Naive thymus-derived CD4-positive, alpha-beta T cell (primary cell): ENCODE measurements around the gene RAMP3. TPM values are rescaled to one million over a fixed set of nuclear protein-coding genes. Genes with fewer than 3 reads are reported as not detected.

ENCODE experiments used
- ATAC-seq: fragments of 150-1000 bp; cut with Tn5 transposase; 2 replicates; pipeline ENCODE4 v1.10.0; 2021; ENCODE audit warnings: mild to moderate bottlenecking, moderate library complexity
- CTCF ChIA-PET: fragments of 350-600 bp; sonication (Branson Sonifier 250); formaldehyde crosslinking; loops from one replicate; lab custom pipeline; 2021; ENCODE audit warnings: antibody characterized with exemption; lab: Charles Lee
- POLR2A ChIA-PET: fragments of 350-600 bp; sonication (Branson Sonifier 250); formaldehyde crosslinking; loops from one replicate; lab custom pipeline; 2021; ENCODE audit warnings: antibody characterized with exemption, inconsistent platforms; lab: Charles Lee
- DNase-seq, 9 donors: peaks; one replicate each; pipeline versions ENCODE4 v3.0.0 to v3.0.0-alpha.2; 2020 to 2022; ENCODE audit warnings: mixed read lengths in 1 of 9
- H3K27ac ChIP-seq: one replicate; pipeline ENCODE4 v1.7.0; 2013; ENCODE audit warnings: mild to moderate bottlenecking, low read depth, low read length, moderate library complexity
- H3K27me3 ChIP-seq, 2 donors: one replicate each; pipeline ENCODE4 v1.7.0; 2013; ENCODE audit warnings: low read length in 2 of 2, mild to moderate bottlenecking in 2 of 2, moderate library complexity in 2 of 2; ENCODE audit not compliant: control insufficient read depth in 2 of 2, insufficient read depth in 2 of 2
- H3K36me3 ChIP-seq, 3 experiments: 1 replicate in 2 of 3; 2 replicates in 1 of 3; pipeline ENCODE4 v1.7.0; 2013; ENCODE audit warnings: low read length in 3 of 3, mild to moderate bottlenecking in 3 of 3, moderate library complexity in 1 of 3; ENCODE audit not compliant: insufficient read depth in 3 of 3, control insufficient read depth in 2 of 3
- H3K4me1 ChIP-seq, 2 donors: one replicate each; pipeline ENCODE4 v1.7.0; 2013; ENCODE audit warnings: low read length in 2 of 2, mild to moderate bottlenecking in 2 of 2, moderate library complexity in 1 of 2; ENCODE audit not compliant: control insufficient read depth in 2 of 2, insufficient read depth in 2 of 2
- H3K4me3 ChIP-seq: 2 replicates; pipeline ENCODE4 v1.7.0; 2013; ENCODE audit warnings: mild to moderate bottlenecking, low read length
- H3K9me3 ChIP-seq, 3 experiments: 1 replicate in 2 of 3; 2 replicates in 1 of 3; pipeline ENCODE4 v1.7.0; 2013; ENCODE audit warnings: low read length in 3 of 3; ENCODE audit not compliant: control insufficient read depth in 2 of 3
- H3K27ac Mint-ChIP-seq, 9 donors: one replicate each; pipeline ENCODE4 v1.8.0; 2020 to 2022; ENCODE audit warnings: mixed read lengths in 9 of 9, mild to moderate bottlenecking in 8 of 9, moderate library complexity in 5 of 9, inconsistent platforms in 2 of 9
- H3K27me3 Mint-ChIP-seq, 5 donors: one replicate each; pipeline ENCODE4 v1.8.0; 2021 to 2022; ENCODE audit warnings: mixed read lengths in 5 of 5, mild to moderate bottlenecking in 1 of 5
- H3K36me3 Mint-ChIP-seq, 5 donors: one replicate each; pipeline ENCODE4 v1.8.0; 2020 to 2022; ENCODE audit warnings: mixed read lengths in 5 of 5, mild to moderate bottlenecking in 3 of 5, inconsistent platforms in 1 of 5
- H3K4me1 Mint-ChIP-seq, 7 donors: one replicate each; pipeline ENCODE4 v1.8.0; 2020 to 2022; ENCODE audit warnings: mixed read lengths in 7 of 7, mild to moderate bottlenecking in 3 of 7, inconsistent platforms in 1 of 7
- H3K4me3 Mint-ChIP-seq, 10 donors: one replicate each; pipeline ENCODE4 v1.8.0; 2020 to 2022; ENCODE audit warnings: mild to moderate bottlenecking in 10 of 10, mixed read lengths in 10 of 10, moderate library complexity in 6 of 10, inconsistent platforms in 2 of 10
- H3K9me3 Mint-ChIP-seq, 11 donors: one replicate each; pipeline ENCODE4 v1.8.0; 2020 to 2022; ENCODE audit warnings: mixed read lengths in 11 of 11, mild to moderate bottlenecking in 4 of 11, inconsistent platforms in 1 of 11, moderate library complexity in 1 of 11
- intact Hi-C, 2 donors: fragments of 100-400 bp; cut with micrococcal nuclease; formaldehyde crosslinking; loops; one replicate each; pipeline ENCODE4 v1.15.1; 2023
- polyA plus RNA-seq, 2 donors: library from polyadenylated mRNA; unstranded; fragments of 300-500 nt; fragmentation: Illumina TruSeq; gene quantifications; one replicate each; pipeline ENCODE4 v1.2.3, GENCODE V29; 2021
- total RNA-seq, 6 experiments: library from RNA in 5 of 6; stranded (reverse) in 5 of 6; gene quantifications; 1 replicate in 5 of 6; 2 replicates in 1 of 6; pipeline ENCODE4 v1.2.3 and lab custom pipeline; 2021 to 2026

The RAMP3 gene
- total and polyA plus RNA-seq, 7 experiments from 2014 or later: 0.39 TPM; not detected in 6

- H3K36me3 ChIP-seq: no peaks in the 10 kb centered on the region
- H3K9me3 ChIP-seq: no peaks in the 10 kb centered on the region
- ATAC-seq (no peak), DNase-seq (peak in 2 of 9 donors; percentile 4)
- Mint-ChIP-seq H3K9me3 (no peaks in the 10 kb centered on the region), H3K4me3 (no peak overlapping the region), H3K27ac (no peak overlapping the region), H3K4me1 (no peaks in the 10 kb centered on the region), H3K36me3 (no peaks in the 10 kb centered on the region), H3K27me3 (peaks cover 0 to 11% (median 7%) of the 10 kb centered on the region in 5 donors)
- intact Hi-C loops: no loop called here
- H3K27ac ChIP-seq: no peak overlapping the region
- H3K27me3 ChIP-seq: no peaks in the 10 kb centered on the region
- POLR2A ChIA-PET: no interaction called here
- H3K4me3 ChIP-seq: no peak overlapping the region
- no peaks in the 10 kb centered on the region for H3K4me1 ChIP-seq
- CTCF ChIA-PET: no interaction called here
Measured at GRCh38 chr7:45182856-45183710, 25.5 kb downstream of the RAMP3 start.

DNA sequence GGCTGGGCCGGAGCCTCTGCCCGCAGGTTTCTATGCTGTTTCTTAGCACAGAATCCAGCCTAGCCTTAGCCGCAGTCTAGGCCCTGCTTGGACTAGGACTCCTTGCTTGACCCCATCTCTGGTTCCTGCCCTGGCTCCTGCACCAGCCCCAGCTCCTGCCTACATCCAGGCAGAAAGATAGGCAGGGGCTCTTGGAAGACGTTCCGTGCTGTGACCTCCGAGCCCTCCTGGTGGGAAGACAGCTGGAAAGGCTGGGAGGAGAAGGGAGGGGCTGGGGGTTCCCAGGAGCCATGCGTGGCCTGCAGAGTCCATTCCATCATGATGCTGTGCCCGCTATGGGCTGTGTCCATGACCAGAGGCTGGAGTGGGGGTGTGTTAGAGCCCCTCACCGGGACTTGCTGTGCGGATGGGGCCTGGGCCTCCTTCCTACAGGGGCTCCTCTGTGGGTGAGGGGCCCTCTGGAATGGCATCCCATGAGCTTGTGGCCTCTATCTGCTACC lies 26.2 kb downstream of the RAMP3 start:
- Mint-ChIP-seq H3K36me3 (no peaks in the 10 kb centered on the region), H3K4me1 (no peaks in the 10 kb centered on the region), H3K4me3 (no peak overlapping the region), H3K9me3 (no peaks in the 10 kb centered on the region), H3K27ac (no peak overlapping the region), H3K27me3 (peaks cover 0 to 11% (median 7%) of the 10 kb centered on the region in 5 donors)
- Histone ChIP-seq H3K9me3 (no peaks in the 10 kb centered on the region), H3K4me1 (no peaks in the 10 kb centered on the region), H3K27ac (no peak overlapping the region), H3K4me3 (no peak overlapping the region), H3K36me3 (no peaks in the 10 kb centered on the region), H3K27me3 (no peaks in the 10 kb centered on the region)
- ChIA-PET POLR2A (no interaction called here), CTCF (no interaction called here)
- intact Hi-C loops: no loop called here
- ATAC-seq (no peak), DNase-seq (peak in 1 of 9 donors; percentile 16)

- Histone ChIP-seq H3K36me3 (no peaks in the 10 kb centered on the region), H3K9me3 (no peaks in the 10 kb centered on the region), H3K4me3 (no peak overlapping the region), H3K27ac (no peak overlapping the region), H3K27me3 (no peaks in the 10 kb centered on the region), H3K4me1 (no peaks in the 10 kb centered on the region)
- intact Hi-C loops: no loop called here
- no peak for ATAC-seq
- CTCF ChIA-PET: no interaction called here
- Mint-ChIP-seq H3K4me1 (no peaks in the 10 kb centered on the region), H3K36me3 (no peaks in the 10 kb centered on the region), H3K27me3 (peaks cover 0 to 8% (median 4%) of the 10 kb centered on the region in 5 donors), H3K27ac (no peak overlapping the region), H3K9me3 (no peaks in the 10 kb centered on the region), H3K4me3 (no peak overlapping the region)
- DNase-seq: peak in 2 of 9 donors; percentile 2 to 20
- POLR2A ChIA-PET: no interaction called here
Measured at GRCh38 chr7:45184326-45185027, 26.9 kb downstream of the RAMP3 start.

- peaks cover 0 to 6% (median 2%) of the 10 kb centered on the region in 5 donors for H3K27me3 Mint-ChIP-seq
- H3K9me3 Mint-ChIP-seq: no peaks in the 10 kb centered on the region
- POLR2A ChIA-PET: no interaction called here
- H3K36me3 ChIP-seq: no peaks in the 10 kb centered on the region
- intact Hi-C loops: no loop called here
- no peaks in the 10 kb centered on the region for H3K27me3 ChIP-seq
- DNase-seq (peak in 1 of 9 donors; percentile 8), ATAC-seq (no peak)
- no peaks in the 10 kb centered on the region for H3K4me1 Mint-ChIP-seq
- no peaks in the 10 kb centered on the region for H3K36me3 Mint-ChIP-seq
- H3K27ac Mint-ChIP-seq: no peak overlapping the region
- no peak overlapping the region for H3K27ac ChIP-seq
- H3K4me3 Mint-ChIP-seq: no peak overlapping the region
- H3K4me3 ChIP-seq: no peak overlapping the region
- no peaks in the 10 kb centered on the region for H3K4me1 ChIP-seq
- CTCF ChIA-PET: no interaction called here
- no peaks in the 10 kb centered on the region for H3K9me3 ChIP-seq
Measured at GRCh38 chr7:45185028-45185863, 27.7 kb downstream of the RAMP3 start.

DNA sequence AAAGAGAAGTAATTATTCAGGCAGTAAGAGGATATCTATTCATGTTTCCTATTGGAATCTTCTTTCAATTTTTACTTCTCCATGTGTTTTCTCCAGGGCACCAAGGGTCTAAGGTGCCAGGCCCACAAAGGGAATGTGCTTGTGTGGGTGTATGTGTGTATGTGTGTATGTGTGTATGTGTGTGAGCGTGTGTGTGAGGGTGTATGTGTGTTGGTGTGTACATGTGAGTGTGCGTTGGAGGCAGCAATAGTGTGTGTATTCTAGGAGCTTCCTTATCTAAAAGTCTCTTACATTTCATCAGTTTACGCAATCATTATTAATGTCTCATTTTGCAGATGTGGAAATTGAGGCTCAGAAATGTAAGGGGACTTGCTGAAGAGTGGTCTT lies 28.3 kb downstream of the RAMP3 start:
- no peak overlapping the region for H3K27ac ChIP-seq

DNA sequence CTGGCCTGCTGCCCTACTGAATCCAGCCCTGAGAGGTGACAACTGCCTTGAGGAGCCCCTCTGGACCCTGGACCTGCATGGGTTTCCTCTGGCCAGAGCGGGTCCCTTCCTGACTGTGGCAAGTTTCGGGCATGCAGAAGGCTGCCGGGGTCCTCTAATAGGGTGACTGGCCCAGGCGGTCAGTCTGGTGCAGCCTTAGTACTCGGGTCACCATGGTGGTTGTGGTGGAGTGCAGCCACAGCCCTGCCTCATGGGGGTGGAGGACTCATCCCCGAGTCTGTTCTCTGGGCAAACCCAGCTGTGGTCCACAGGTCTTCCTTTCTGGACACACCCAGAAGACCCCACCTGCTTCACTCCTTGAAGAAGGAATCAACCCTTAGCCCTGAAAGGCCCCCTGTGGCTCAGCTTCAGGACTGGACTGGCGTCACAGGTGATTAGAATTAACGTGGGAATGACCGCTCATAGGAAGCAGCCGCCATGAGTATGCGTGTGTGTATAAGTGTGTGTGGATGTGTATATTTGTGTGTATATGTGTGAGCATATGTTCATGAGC lies 28.7 kb downstream of the RAMP3 start:
- ChIA-PET CTCF (no interaction called here), POLR2A (no interaction called here)
- Histone ChIP-seq H3K4me3 (no peak overlapping the region), H3K4me1 (no peaks in the 10 kb centered on the region), H3K27me3 (no peaks in the 10 kb centered on the region), H3K9me3 (no peaks in the 10 kb centered on the region), H3K27ac (no peak overlapping the region), H3K36me3 (no peaks in the 10 kb centered on the region)
- Mint-ChIP-seq H3K36me3 (no peaks in the 10 kb centered on the region), H3K4me3 (no peak overlapping the region), H3K4me1 (no peaks in the 10 kb centered on the region), H3K27ac (no peak overlapping the region), H3K9me3 (no peaks in the 10 kb centered on the region), H3K27me3 (peaks cover 0 to 6% (median 5%) of the 10 kb centered on the region in 5 donors)
- ATAC-seq: no peak
- intact Hi-C loops: no loop called here
- DNase-seq: peak in 1 of 9 donors; percentile 16

More for the DNA sequence above, 28.3 kb downstream of the RAMP3 start:
- ATAC-seq (no peak), DNase-seq (no peak)
- H3K27me3 Mint-ChIP-seq: peaks cover 0 to 6% (median 2%) of the 10 kb centered on the region in 5 donors
- H3K4me3 Mint-ChIP-seq: no peak overlapping the region
- Histone ChIP-seq H3K27me3 (no peaks in the 10 kb centered on the region), H3K4me3 (no peak overlapping the region), H3K36me3 (no peaks in the 10 kb centered on the region), H3K9me3 (no peaks in the 10 kb centered on the region), H3K4me1 (no peaks in the 10 kb centered on the region)
- CTCF ChIA-PET: no interaction called here
- intact Hi-C loops: no loop called here
- POLR2A ChIA-PET: no interaction called here
- no peaks in the 10 kb centered on the region for H3K9me3 Mint-ChIP-seq
- no peaks in the 10 kb centered on the region for H3K4me1 Mint-ChIP-seq
- H3K36me3 Mint-ChIP-seq: no peaks in the 10 kb centered on the region
- H3K27ac Mint-ChIP-seq: no peak overlapping the region
